ENCODE measurements around the gene VWA3B. TPM values are rescaled to one million over a fixed set of nuclear protein-coding genes. Genes with fewer than 3 reads are reported as not detected.

The VWA3B gene
- total and polyA plus RNA-seq, 5 donors from 2014 or later = not detected

GRCh38 chr2:98347298-98348065, 260.5 kb downstream of the VWA3B start:
- H3K9me3 ChIP-seq (ENCODE audit: control insufficient read depth in 2 of 2, low read length in 2 of 2) = peaks cover 0 to 2% of the 10 kb centered on the region in 2 experiments
- no peak for DNase-seq
- peaks cover 4% of the 10 kb centered on the region for H3K4me1 ChIP-seq (ENCODE audit: control insufficient read depth, insufficient read depth, low read length, poor library complexity, severe bottlenecking)
- peaks cover 45% of the 10 kb centered on the region for H3K27me3 ChIP-seq (ENCODE audit: control insufficient read depth, insufficient read depth, low read length)
- Mint-ChIP-seq H3K36me3 (no peaks in the 10 kb centered on the region), H3K27ac (no peak overlapping the region), H3K9me3 (peaks cover 0 to 13% (median 0%) of the 10 kb centered on the region in 7 donors), H3K4me3 (peak overlapping the region in 1 of 4 donors; percentile 18), H3K4me1 (peaks cover 0 to 11% (median 4%) of the 10 kb centered on the region in 4 donors), H3K27me3 (peaks cover 63% of the 10 kb centered on the region)
- ATAC-seq (ENCODE audit: low read depth in 2 of 2) = no peak
- no peaks in the 10 kb centered on the region for H3K36me3 ChIP-seq (ENCODE audit: control insufficient read depth, insufficient read depth, low read length)
- H3K4me3 ChIP-seq (ENCODE audit: low read depth, low read length) = no peak overlapping the region
- no peak overlapping the region for H3K27ac ChIP-seq (ENCODE audit: insufficient read depth, low read length, poor library complexity, severe bottlenecking)

DNA sequence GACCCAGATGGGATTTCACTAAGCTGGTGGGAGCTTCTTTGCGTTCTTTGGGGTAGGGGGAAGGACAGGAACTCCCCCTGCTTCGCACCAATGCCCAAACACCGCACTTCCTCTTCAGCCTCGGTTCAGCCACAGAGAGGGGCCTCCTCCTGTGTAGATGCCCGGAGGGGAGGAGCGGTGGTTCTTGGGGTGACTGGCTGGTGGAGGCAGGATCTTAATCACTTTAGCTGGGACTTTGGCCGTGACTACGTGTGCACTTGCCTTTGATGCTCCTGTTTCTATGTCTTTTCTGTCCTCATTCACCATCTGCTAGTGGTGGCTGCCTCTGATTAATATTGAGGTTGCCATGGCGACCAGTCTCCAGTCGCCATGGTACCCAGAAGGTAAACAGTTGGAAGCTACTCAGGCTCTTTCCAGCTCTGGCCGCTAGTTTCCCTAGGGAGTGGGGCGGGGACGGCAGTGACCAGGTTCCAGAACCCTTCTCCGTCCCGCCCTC, 261.1 kb downstream of the VWA3B start:
- Histone ChIP-seq H3K27me3 (ENCODE audit: control insufficient read depth, insufficient read depth, low read length) (peaks cover 45% of the 10 kb centered on the region), H3K4me3 (ENCODE audit: low read depth, low read length) (no peak overlapping the region), H3K9me3 (ENCODE audit: control insufficient read depth in 2 of 2, low read length in 2 of 2) (peaks cover 0 to 2% of the 10 kb centered on the region in 2 experiments), H3K4me1 (ENCODE audit: control insufficient read depth, insufficient read depth, low read length, poor library complexity, severe bottlenecking) (peaks cover 4% of the 10 kb centered on the region), H3K27ac (ENCODE audit: insufficient read depth, low read length, poor library complexity, severe bottlenecking) (no peak overlapping the region), H3K36me3 (ENCODE audit: control insufficient read depth, insufficient read depth, low read length) (no peaks in the 10 kb centered on the region)
- no peak for DNase-seq
- H3K4me1 Mint-ChIP-seq = peaks cover 0 to 11% (median 4%) of the 10 kb centered on the region in 4 donors
- no peak overlapping the region for H3K27ac Mint-ChIP-seq
- no peak for ATAC-seq (ENCODE audit: low read depth in 2 of 2)
- no peak overlapping the region for H3K4me3 Mint-ChIP-seq
- H3K36me3 Mint-ChIP-seq = no peaks in the 10 kb centered on the region
- H3K27me3 Mint-ChIP-seq = peaks cover 62% of the 10 kb centered on the region
- H3K9me3 Mint-ChIP-seq = peaks cover 0 to 13% (median 0%) of the 10 kb centered on the region in 7 donors

DNA sequence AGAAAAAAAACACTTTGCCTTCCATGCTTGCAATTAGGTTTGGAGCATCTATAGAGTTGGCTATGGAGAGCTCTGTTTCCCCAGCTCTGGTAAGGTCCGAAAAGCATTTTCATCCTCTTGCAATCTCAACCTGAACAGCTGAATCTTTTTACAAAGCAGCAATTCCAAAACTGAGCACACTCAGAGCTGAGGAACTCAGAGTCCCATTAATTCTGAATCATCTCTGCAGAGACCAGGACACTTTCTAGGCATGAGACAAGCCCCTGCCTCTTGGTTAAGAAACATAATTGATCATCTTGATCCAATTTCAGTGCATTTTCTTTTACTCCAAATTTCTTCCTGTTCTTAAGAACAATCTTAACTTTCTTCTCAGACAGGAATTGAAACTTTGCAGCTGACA, 263.4 kb downstream of the VWA3B start:
- Histone ChIP-seq H3K9me3 (ENCODE audit: control insufficient read depth in 2 of 2, low read length in 2 of 2) (peaks cover 0 to 2% of the 10 kb centered on the region in 2 experiments), H3K4me1 (ENCODE audit: control insufficient read depth, insufficient read depth, low read length, poor library complexity, severe bottlenecking) (peaks cover 4% of the 10 kb centered on the region), H3K36me3 (ENCODE audit: control insufficient read depth, insufficient read depth, low read length) (no peaks in the 10 kb centered on the region), H3K27ac (ENCODE audit: insufficient read depth, low read length, poor library complexity, severe bottlenecking) (no peak overlapping the region), H3K27me3 (ENCODE audit: control insufficient read depth, insufficient read depth, low read length) (peaks cover 37% of the 10 kb centered on the region), H3K4me3 (ENCODE audit: low read depth, low read length) (no peak overlapping the region)
- H3K4me1 Mint-ChIP-seq = peaks cover 0 to 11% (median 4%) of the 10 kb centered on the region in 4 donors
- peaks cover 0 to 15% (median 1%) of the 10 kb centered on the region in 7 donors for H3K9me3 Mint-ChIP-seq
- H3K27ac Mint-ChIP-seq = peak overlapping the region in 1 of 3 donors; percentile 4
- ATAC-seq (ENCODE audit: low read depth in 2 of 2) (no peak), DNase-seq (no peak)
- H3K4me3 Mint-ChIP-seq = no peak overlapping the region
- no peaks in the 10 kb centered on the region for H3K36me3 Mint-ChIP-seq
- peaks cover 52% of the 10 kb centered on the region for H3K27me3 Mint-ChIP-seq

- ATAC-seq (ENCODE audit: low read depth in 2 of 2) = no peak
Measured at GRCh38 chr2:98355881-98356280, 268.9 kb downstream of the VWA3B start.

GRCh38 chr2:98356729-98357128, 269.8 kb downstream of the VWA3B start:
- Mint-ChIP-seq H3K27ac (no peak overlapping the region), H3K4me3 (no peak overlapping the region), H3K4me1 (no peaks in the 10 kb centered on the region), H3K27me3 (peaks cover 16% of the 10 kb centered on the region), H3K36me3 (no peaks in the 10 kb centered on the region), H3K9me3 (peaks cover 0 to 9% (median 1%) of the 10 kb centered on the region in 7 donors)
- no peak overlapping the region for H3K27ac ChIP-seq (ENCODE audit: insufficient read depth, low read length, poor library complexity, severe bottlenecking)
- H3K4me1 ChIP-seq (ENCODE audit: control insufficient read depth, insufficient read depth, low read length, poor library complexity, severe bottlenecking) = no peaks in the 10 kb centered on the region
- peaks cover 0 to 2% of the 10 kb centered on the region in 2 experiments for H3K9me3 ChIP-seq (ENCODE audit: control insufficient read depth in 2 of 2, low read length in 2 of 2)
- no peaks in the 10 kb centered on the region for H3K36me3 ChIP-seq (ENCODE audit: control insufficient read depth, insufficient read depth, low read length)
- H3K27me3 ChIP-seq (ENCODE audit: control insufficient read depth, insufficient read depth, low read length) = peaks cover 7% of the 10 kb centered on the region
- no peak overlapping the region for H3K4me3 ChIP-seq (ENCODE audit: low read depth, low read length)
- ATAC-seq (ENCODE audit: low read depth in 2 of 2) (no peak), DNase-seq (no peak)

More at GRCh38 chr2:98355881-98356280, 268.9 kb downstream of the VWA3B start:
- H3K27ac Mint-ChIP-seq = peak overlapping the region in 1 of 3 donors; percentile 11
- peaks cover 16% of the 10 kb centered on the region for H3K27me3 Mint-ChIP-seq
- DNase-seq = no peak
- peaks cover 0 to 14% (median 1%) of the 10 kb centered on the region in 7 donors for H3K9me3 Mint-ChIP-seq
- Histone ChIP-seq H3K4me3 (ENCODE audit: low read depth, low read length) (no peak overlapping the region), H3K36me3 (ENCODE audit: control insufficient read depth, insufficient read depth, low read length) (no peaks in the 10 kb centered on the region), H3K27ac (ENCODE audit: insufficient read depth, low read length, poor library complexity, severe bottlenecking) (no peak overlapping the region), H3K27me3 (ENCODE audit: control insufficient read depth, insufficient read depth, low read length) (peaks cover 9% of the 10 kb centered on the region), H3K4me1 (ENCODE audit: control insufficient read depth, insufficient read depth, low read length, poor library complexity, severe bottlenecking) (no peaks in the 10 kb centered on the region), H3K9me3 (ENCODE audit: control insufficient read depth in 2 of 2, low read length in 2 of 2) (peaks cover 0 to 2% of the 10 kb centered on the region in 2 experiments)
- H3K4me1 Mint-ChIP-seq = no peaks in the 10 kb centered on the region
- H3K4me3 Mint-ChIP-seq = no peak overlapping the region
- no peaks in the 10 kb centered on the region for H3K36me3 Mint-ChIP-seq

DNA sequence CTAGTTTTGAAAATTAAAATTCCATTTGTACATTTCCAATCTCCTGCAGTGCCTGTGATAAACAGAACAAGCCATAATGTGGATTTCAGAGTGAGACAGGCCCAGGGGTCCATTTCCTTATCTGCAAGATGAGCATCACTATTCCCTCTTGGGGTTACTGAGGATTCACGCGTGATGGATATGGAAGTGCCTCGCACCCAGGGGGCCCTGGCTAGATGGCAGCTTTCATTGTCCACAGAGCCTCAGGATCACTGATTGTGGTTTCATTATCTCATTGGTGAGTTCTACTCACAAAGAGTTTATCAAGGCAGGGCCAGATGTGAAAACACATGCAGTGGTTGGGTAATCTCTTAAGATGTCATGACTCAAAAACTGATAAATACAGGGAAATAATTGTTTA, 270.9 kb downstream of the VWA3B start:
- no peak overlapping the region for H3K27ac Mint-ChIP-seq
- H3K27me3 Mint-ChIP-seq = peaks cover 21% of the 10 kb centered on the region
- Histone ChIP-seq H3K4me3 (ENCODE audit: low read depth, low read length) (no peak overlapping the region), H3K27me3 (ENCODE audit: control insufficient read depth, insufficient read depth, low read length) (peaks cover 2% of the 10 kb centered on the region), H3K4me1 (ENCODE audit: control insufficient read depth, insufficient read depth, low read length, poor library complexity, severe bottlenecking) (no peaks in the 10 kb centered on the region), H3K27ac (ENCODE audit: insufficient read depth, low read length, poor library complexity, severe bottlenecking) (no peak overlapping the region), H3K36me3 (ENCODE audit: control insufficient read depth, insufficient read depth, low read length) (no peaks in the 10 kb centered on the region), H3K9me3 (ENCODE audit: control insufficient read depth in 2 of 2, low read length in 2 of 2) (no peaks in the 10 kb centered on the region)
- H3K4me3 Mint-ChIP-seq = no peak overlapping the region
- no peaks in the 10 kb centered on the region for H3K36me3 Mint-ChIP-seq
- DNase-seq (no peak), ATAC-seq (ENCODE audit: low read depth in 2 of 2) (no peak)
- H3K4me1 Mint-ChIP-seq = no peaks in the 10 kb centered on the region
- H3K9me3 Mint-ChIP-seq = peaks cover 0 to 6% (median 1%) of the 10 kb centered on the region in 7 donors

DNA sequence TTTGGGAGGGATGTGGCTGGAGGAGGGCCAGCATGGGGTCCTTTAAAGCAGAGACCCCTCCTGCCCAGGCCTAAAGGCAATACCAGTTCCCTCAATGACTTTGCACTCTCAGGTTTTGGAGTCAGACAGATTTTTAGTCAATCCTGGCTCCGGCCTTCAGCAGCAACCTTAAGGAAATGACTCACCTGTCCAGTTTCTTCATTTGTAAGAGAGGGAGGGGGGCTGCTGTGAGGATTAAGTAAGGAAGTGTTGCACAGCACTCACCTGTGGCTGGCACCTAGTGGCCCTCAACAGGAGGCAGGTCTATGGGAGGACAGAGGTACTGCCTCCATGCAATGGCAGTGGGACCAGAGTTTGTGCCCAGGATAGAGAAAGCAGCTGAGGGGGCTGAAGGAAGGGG, 273.0 kb downstream of the VWA3B start:
- Histone ChIP-seq H3K27me3 (ENCODE audit: control insufficient read depth, insufficient read depth, low read length) (no peaks in the 10 kb centered on the region), H3K4me1 (ENCODE audit: control insufficient read depth, insufficient read depth, low read length, poor library complexity, severe bottlenecking) (no peaks in the 10 kb centered on the region), H3K36me3 (ENCODE audit: control insufficient read depth, insufficient read depth, low read length) (no peaks in the 10 kb centered on the region), H3K9me3 (ENCODE audit: control insufficient read depth in 2 of 2, low read length in 2 of 2) (no peaks in the 10 kb centered on the region), H3K27ac (ENCODE audit: insufficient read depth, low read length, poor library complexity, severe bottlenecking) (no peak overlapping the region), H3K4me3 (ENCODE audit: low read depth, low read length) (no peak overlapping the region)
- DNase-seq = no peak
- Mint-ChIP-seq H3K4me1 (no peaks in the 10 kb centered on the region), H3K27ac (no peak overlapping the region), H3K36me3 (no peaks in the 10 kb centered on the region), H3K4me3 (no peak overlapping the region), H3K9me3 (peaks cover 0 to 4% (median 2%) of the 10 kb centered on the region in 7 donors), H3K27me3 (peaks cover 17% of the 10 kb centered on the region)
- no peak for ATAC-seq (ENCODE audit: low read depth in 2 of 2)
